Measurements from ENCODE around the gene EHD1. TPM values are rescaled to one million over a fixed set of nuclear protein-coding genes. Genes with fewer than 3 reads are reported as not detected.
"Not testable (repeated sequence)": the region's sequence is repeated elsewhere in the genome, so short reads cannot be mapped to it uniquely, and the experiment has no call there.

Gene EHD1
- polyA plus RNA-seq, 2 donors, result 16.1 to 28.7 TPM

DNA sequence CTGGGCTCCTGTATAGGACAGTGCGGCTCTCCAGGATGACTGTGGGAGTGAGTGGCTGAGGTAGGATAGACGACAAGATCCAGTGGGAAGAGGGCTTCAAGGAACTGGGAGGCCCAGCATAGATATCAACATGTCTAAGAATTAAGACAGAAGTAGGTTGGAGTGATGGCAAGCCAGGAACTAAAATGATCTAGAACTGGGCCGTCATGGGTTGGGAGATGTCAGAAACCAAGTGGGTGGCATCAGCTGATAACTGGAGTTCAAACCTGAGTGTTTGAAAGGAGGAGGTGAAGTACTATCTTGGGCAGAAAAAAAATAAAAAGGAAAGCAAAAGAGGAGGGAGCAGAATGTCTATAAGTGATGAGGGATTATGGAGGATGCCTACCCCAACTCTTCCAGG lies 60.9 kb downstream of the EHD1 start:
- no peaks in the 10 kb centered on the region for H3K9me3 ChIP-seq (ENCODE audit: control insufficient read depth in 2 of 2, insufficient read depth in 1 of 2, low read depth in 1 of 2, low read length in 1 of 2)

DNA sequence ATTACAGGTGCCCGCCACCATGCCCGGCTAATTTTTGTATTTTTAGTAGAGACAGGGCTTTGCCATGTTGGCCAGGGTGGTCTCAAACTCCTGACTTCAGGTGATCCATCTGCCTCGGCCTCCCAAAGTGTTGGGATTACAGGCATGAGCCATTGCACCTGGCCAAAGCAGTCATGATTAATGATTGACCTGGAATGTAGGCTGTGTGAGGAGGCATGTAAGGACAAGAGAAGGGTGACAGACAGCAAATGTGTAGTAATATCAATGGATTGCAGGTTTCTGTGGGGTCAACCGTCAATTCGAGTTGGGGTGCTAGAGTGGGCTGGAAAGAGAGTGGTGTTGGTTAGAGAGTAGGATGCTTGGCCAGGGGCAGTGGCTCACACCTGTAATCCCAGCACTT lies 63.0 kb downstream of the EHD1 start:
- not testable (repeated sequence) for H3K36me3 ChIP-seq (ENCODE audit: control insufficient read depth in 2 of 2, insufficient read depth in 2 of 2, low read length in 1 of 2); H3K27ac ChIP-seq (ENCODE audit: low read depth in 2 of 2, low read length in 1 of 2); H3K27me3 ChIP-seq (ENCODE audit: control insufficient read depth in 1 of 2, insufficient read depth in 2 of 2, low read length in 2 of 2); H3K4me3 ChIP-seq (ENCODE audit: low read depth in 1 of 2, low read length in 2 of 2); H3K4me1 ChIP-seq (ENCODE audit: control insufficient read depth in 2 of 2, insufficient read depth in 2 of 2, low read length in 1 of 2); H3K9me3 ChIP-seq (ENCODE audit: control insufficient read depth in 2 of 2, insufficient read depth in 1 of 2, low read depth in 1 of 2, low read length in 1 of 2)
- 62 to 67% methylated on average over 5 of the region's 5 CpGs for WGBS, 2 donors

More for the DNA sequence above, 60.9 kb downstream of the EHD1 start:
- Histone ChIP-seq H3K4me3 (ENCODE audit: low read depth in 1 of 2, low read length in 2 of 2) (no peak overlapping the region), H3K27ac (ENCODE audit: low read depth in 2 of 2, low read length in 1 of 2) (no peak overlapping the region), H3K36me3 (ENCODE audit: control insufficient read depth in 2 of 2, insufficient read depth in 2 of 2, low read length in 1 of 2) (no peaks in the 10 kb centered on the region), H3K27me3 (ENCODE audit: control insufficient read depth in 1 of 2, insufficient read depth in 2 of 2, low read length in 2 of 2) (no peaks in the 10 kb centered on the region), H3K4me1 (ENCODE audit: control insufficient read depth in 2 of 2, insufficient read depth in 2 of 2, low read length in 1 of 2) (no peaks in the 10 kb centered on the region)
- 79 to 80% methylated on average over 3 of the region's 3 CpGs for WGBS, 2 donors

DNA sequence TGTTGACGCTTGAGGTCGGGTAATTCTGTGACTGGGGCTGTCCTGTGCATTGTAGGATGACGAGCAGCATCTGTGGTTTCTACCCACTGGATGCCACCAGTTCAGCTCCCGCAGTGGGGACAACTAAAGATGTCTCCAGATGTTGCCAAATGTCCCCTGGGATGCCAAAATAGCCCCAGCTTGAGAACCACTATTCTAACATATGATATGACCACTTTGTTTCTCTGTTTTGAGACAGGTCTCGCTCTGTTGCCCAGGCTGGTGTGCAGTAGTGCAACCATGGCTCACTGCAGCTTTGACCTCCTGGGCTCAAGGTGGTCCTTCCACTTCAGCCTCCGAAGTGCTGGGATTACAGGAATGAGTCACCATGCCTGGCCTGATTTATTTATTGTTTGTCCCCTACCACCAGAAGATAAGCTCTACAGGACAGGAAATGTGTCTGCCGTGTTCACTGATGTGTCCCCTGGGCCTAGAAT lies 63.7 kb downstream of the EHD1 start:
- Histone ChIP-seq H3K9me3 (ENCODE audit: control insufficient read depth in 2 of 2, insufficient read depth in 1 of 2, low read depth in 1 of 2, low read length in 1 of 2) (no peaks in the 10 kb centered on the region), H3K27me3 (ENCODE audit: control insufficient read depth in 1 of 2, insufficient read depth in 2 of 2, low read length in 2 of 2) (no peaks in the 10 kb centered on the region), H3K4me1 (ENCODE audit: control insufficient read depth in 2 of 2, insufficient read depth in 2 of 2, low read length in 1 of 2) (peaks cover 0 to 2% of the 10 kb centered on the region in 2 donors), H3K36me3 (ENCODE audit: control insufficient read depth in 2 of 2, insufficient read depth in 2 of 2, low read length in 1 of 2) (no peaks in the 10 kb centered on the region), H3K4me3 (ENCODE audit: low read depth in 1 of 2, low read length in 2 of 2) (no peak overlapping the region), H3K27ac (ENCODE audit: low read depth in 2 of 2, low read length in 1 of 2) (no peak overlapping the region)
- 63 to 70% methylated on average over 7 of the region's 7 CpGs for WGBS, 2 donors

DNA sequence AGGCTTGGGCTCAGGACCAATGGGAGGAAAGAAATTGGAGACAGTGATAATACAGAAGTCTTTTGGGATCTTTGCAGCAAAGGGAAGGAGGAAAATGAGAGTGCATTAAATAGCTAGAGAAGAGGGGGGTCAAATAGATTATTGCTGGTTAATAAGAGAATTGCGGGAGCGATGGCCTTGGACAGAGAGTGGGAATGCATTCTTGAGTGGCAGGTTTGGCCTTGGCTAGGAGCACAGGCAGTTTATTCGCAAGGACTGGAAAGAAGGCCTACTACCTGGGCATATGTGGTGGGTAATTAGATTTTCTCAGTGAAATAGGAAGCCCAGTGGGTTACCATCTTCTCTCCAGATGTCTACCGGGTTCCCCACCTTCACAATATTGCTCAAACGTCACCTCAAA lies 64.6 kb downstream of the EHD1 start:
- Histone ChIP-seq H3K4me1 (ENCODE audit: control insufficient read depth in 2 of 2, insufficient read depth in 2 of 2, low read length in 1 of 2) (peaks cover 5 to 7% of the 10 kb centered on the region in 2 donors), H3K27me3 (ENCODE audit: control insufficient read depth in 1 of 2, insufficient read depth in 2 of 2, low read length in 2 of 2) (no peaks in the 10 kb centered on the region), H3K27ac (ENCODE audit: low read depth in 2 of 2, low read length in 1 of 2) (no peak overlapping the region), H3K36me3 (ENCODE audit: control insufficient read depth in 2 of 2, insufficient read depth in 2 of 2, low read length in 1 of 2) (no peaks in the 10 kb centered on the region), H3K4me3 (ENCODE audit: low read depth in 1 of 2, low read length in 2 of 2) (no peak overlapping the region), H3K9me3 (ENCODE audit: control insufficient read depth in 2 of 2, insufficient read depth in 1 of 2, low read depth in 1 of 2, low read length in 1 of 2) (no peaks in the 10 kb centered on the region)
- 84 to 85% methylated on average over 5 of the region's 5 CpGs for WGBS, 2 donors

DNA sequence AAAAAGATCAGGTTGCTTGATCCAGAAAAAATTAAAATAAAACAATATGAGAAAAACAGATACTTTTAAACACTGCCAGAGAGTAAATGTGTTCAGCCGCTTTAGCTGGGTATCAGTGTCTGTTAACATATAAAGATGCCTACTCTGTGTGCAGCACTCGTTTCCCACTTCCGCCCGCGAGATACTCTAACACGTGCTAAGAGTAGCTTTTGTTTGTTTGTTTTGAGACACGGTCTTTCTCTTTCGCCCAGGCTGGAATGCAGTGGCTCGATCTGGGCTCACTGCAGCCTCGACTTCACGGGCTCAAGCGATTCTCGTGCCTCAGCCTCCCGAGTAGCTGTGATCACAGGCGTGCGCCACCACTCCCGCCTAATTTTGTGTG lies 67.5 kb downstream of the EHD1 start:
- Histone ChIP-seq H3K27me3 (ENCODE audit: control insufficient read depth in 1 of 2, insufficient read depth in 2 of 2, low read length in 2 of 2) (no peaks in the 10 kb centered on the region), H3K4me1 (ENCODE audit: control insufficient read depth in 2 of 2, insufficient read depth in 2 of 2, low read length in 1 of 2) (peaks cover 5 to 7% of the 10 kb centered on the region in 2 donors), H3K27ac (ENCODE audit: low read depth in 2 of 2, low read length in 1 of 2) (peak overlapping the region in 1 of 2 donors; percentile 72), H3K4me3 (ENCODE audit: low read depth in 1 of 2, low read length in 2 of 2) (peak overlapping the region in 1 of 2 donors; percentile 62), H3K9me3 (ENCODE audit: control insufficient read depth in 2 of 2, insufficient read depth in 1 of 2, low read depth in 1 of 2, low read length in 1 of 2) (no peaks in the 10 kb centered on the region), H3K36me3 (ENCODE audit: control insufficient read depth in 2 of 2, insufficient read depth in 2 of 2, low read length in 1 of 2) (peaks cover 6 to 13% of the 10 kb centered on the region in 2 donors)
- WGBS, 2 donors, result 44 to 45% methylated on average over 17 of the region's 17 CpGs

DNA sequence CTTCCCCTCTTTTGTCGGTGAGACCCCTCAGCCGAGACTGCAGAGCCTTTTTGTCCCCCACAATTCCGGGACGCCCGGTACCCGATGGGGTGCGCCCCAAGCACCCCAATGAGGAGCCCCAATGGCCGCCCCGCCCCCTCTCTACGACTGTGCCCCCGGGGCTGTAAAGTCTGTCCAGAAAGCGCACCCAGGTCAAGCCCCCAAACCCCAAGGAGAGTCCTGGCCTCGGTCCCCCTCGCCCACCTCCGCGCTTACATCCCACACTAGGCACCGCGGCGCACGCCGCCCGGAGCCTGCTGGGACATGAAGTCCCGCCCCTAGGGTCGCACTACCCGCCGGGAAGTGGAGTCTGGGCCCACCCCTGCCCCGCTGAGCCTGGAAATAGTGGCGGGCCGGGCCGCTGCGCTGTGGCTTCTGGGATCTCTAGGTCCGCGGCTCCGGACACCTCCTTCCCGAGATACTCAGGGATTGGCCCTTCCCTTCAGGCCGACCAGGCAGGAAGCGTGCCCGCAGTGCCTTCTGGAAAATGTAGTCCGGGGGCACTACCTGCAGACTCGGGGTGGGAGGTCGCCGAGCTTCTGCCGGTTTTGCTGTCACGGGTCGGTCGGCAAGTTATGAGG lies 68.0 kb downstream of the EHD1 start, which contains the start of gene MEN1:
MEN1 (minus strand) TSS at position 281 of the 620 bp plus-strand sequence. CDS start 442 bp downstream, outside the sequence.
- Histone ChIP-seq H3K9me3 (ENCODE audit: control insufficient read depth in 2 of 2, insufficient read depth in 1 of 2, low read depth in 1 of 2, low read length in 1 of 2) (no peaks in the 10 kb centered on the region), H3K4me1 (ENCODE audit: control insufficient read depth in 2 of 2, insufficient read depth in 2 of 2, low read length in 1 of 2) (peaks cover 5 to 7% of the 10 kb centered on the region in 2 donors), H3K4me3 (ENCODE audit: low read depth in 1 of 2, low read length in 2 of 2) (peak within 1 kb of the TSS; percentile 62 to 83), H3K27me3 (ENCODE audit: control insufficient read depth in 1 of 2, insufficient read depth in 2 of 2, low read length in 2 of 2) (no peaks in the 10 kb centered on the region), H3K36me3 (ENCODE audit: control insufficient read depth in 2 of 2, insufficient read depth in 2 of 2, low read length in 1 of 2) (peaks cover 6 to 17% of the 10 kb centered on the region in 2 donors), H3K27ac (ENCODE audit: low read depth in 2 of 2, low read length in 1 of 2) (peak within 1 kb of the TSS; percentile 72 to 88)
- 0 to 1% methylated on average over 46 of the region's 46 CpGs for WGBS, 2 donors

DNA sequence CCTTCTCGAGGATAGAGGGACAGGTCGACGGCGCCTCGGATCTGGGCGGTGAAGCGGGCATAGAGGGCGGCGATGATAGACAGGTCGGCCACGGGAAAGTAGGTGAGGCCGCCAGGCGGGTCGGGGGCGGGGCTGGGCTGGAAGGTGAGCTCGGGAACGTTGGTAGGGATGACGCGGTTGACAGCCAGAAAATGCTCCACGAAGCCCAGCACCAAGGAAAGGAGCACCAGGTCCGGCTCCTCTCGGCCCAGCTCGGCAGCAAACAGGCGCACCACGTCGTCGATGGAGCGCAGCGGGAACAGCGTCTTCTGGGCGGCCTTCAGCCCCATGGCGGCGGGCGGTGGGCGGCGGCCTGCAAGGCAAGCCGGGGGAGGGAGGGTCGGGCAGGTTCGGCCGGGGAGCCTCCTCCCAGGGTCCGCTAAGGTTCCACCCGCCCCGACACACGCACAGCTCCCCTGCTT lies 68.6 kb downstream of the EHD1 start:
- no peaks in the 10 kb centered on the region for H3K27me3 ChIP-seq (ENCODE audit: control insufficient read depth in 1 of 2, insufficient read depth in 2 of 2, low read length in 2 of 2)
- H3K9me3 ChIP-seq (ENCODE audit: control insufficient read depth in 2 of 2, insufficient read depth in 1 of 2, low read depth in 1 of 2, low read length in 1 of 2), result no peaks in the 10 kb centered on the region
- WGBS, 2 donors, result 4 to 5% methylated on average over 35 to 44 of the region's 44 CpGs
- peaks cover 5 to 9% of the 10 kb centered on the region in 2 donors for H3K4me1 ChIP-seq (ENCODE audit: control insufficient read depth in 2 of 2, insufficient read depth in 2 of 2, low read length in 1 of 2)
- peaks cover 6 to 22% of the 10 kb centered on the region in 2 donors for H3K36me3 ChIP-seq (ENCODE audit: control insufficient read depth in 2 of 2, insufficient read depth in 2 of 2, low read length in 1 of 2)
- H3K4me3 ChIP-seq (ENCODE audit: low read depth in 1 of 2, low read length in 2 of 2), result peak overlapping the region; percentile 62 to 83
- H3K27ac ChIP-seq (ENCODE audit: low read depth in 2 of 2, low read length in 1 of 2), result peak overlapping the region; percentile 72 to 88

DNA sequence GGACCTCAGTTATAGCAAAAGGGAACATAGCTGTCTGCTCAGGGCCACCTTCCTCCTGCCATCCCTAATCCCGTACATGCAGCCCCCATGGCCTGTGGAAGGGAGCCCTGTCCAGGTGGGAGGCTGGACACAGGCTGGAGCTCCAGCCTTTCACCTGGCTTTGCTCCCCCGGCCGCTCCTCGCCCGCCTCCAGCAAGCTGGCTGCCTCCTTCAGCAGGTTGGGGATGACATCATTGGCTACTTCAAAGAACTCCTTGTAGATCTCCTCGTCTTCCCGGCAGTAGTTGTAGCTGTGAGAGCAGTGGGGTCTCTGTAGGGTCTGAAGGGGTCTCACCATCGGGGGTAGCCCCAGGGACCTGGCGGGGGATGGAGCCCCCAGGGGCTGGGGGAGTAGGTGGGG lies 72.9 kb downstream of the EHD1 start:
- Histone ChIP-seq H3K27ac (ENCODE audit: low read depth in 2 of 2, low read length in 1 of 2) (no peak overlapping the region), H3K27me3 (ENCODE audit: control insufficient read depth in 1 of 2, insufficient read depth in 2 of 2, low read length in 2 of 2) (no peaks in the 10 kb centered on the region), H3K9me3 (ENCODE audit: control insufficient read depth in 2 of 2, insufficient read depth in 1 of 2, low read depth in 1 of 2, low read length in 1 of 2) (no peaks in the 10 kb centered on the region), H3K4me1 (ENCODE audit: control insufficient read depth in 2 of 2, insufficient read depth in 2 of 2, low read length in 1 of 2) (peaks cover 9 to 24% of the 10 kb centered on the region in 2 donors), H3K36me3 (ENCODE audit: control insufficient read depth in 2 of 2, insufficient read depth in 2 of 2, low read length in 1 of 2) (peaks cover 6 to 27% of the 10 kb centered on the region in 2 donors), H3K4me3 (ENCODE audit: low read depth in 1 of 2, low read length in 2 of 2) (no peak overlapping the region)
- WGBS, 2 donors, result 91 to 94% methylated on average over 9 of the region's 9 CpGs

DNA sequence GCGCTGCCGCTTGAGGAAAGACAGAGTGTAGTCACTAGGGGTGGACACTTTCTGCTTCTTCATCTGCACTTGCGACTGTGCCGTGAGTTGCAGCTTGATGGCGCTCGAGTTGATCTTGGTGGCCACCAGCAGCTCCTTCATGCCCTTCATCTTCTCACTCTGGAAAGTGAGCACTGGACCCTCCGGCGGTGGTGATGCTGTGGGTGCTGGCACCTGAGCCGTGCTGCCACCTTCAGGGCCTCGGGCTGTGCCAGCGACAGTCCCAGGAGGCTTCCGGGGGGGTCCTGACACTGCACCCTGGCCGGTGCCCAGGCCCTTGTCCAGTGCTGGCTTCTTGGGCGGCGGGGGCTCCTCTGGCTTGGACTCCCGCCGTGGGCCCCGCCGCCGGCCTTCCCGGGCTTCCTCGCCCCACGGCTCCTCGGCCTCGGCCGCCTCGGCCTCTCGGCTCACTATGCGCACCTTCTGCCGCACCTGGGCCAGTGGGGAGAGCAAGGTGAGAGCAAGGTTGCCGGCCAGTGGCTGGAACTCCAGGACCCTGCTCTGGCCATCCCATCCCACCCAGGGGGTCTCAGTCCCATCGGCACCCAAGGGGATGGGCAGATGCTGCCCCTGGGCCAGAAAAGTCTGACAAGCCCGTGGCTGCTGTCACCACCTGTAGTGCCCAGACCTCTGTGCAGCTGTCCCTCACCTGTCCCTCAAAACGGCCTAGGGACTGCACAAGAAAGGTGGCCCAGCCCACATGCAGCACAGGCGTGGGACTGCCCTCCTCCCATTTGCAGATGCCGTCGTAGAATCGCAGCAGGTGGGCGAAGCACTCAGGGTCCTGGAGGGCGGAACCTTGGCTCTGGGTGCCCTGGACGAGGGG lies 73.8 kb downstream of the EHD1 start:
- WGBS, 2 donors, result 90% methylated on average over 34 to 41 of the region's 41 CpGs

More for the DNA sequence above, 73.8 kb downstream of the EHD1 start:
- Histone ChIP-seq H3K4me3 (ENCODE audit: low read depth in 1 of 2, low read length in 2 of 2) (no peak overlapping the region), H3K27me3 (ENCODE audit: control insufficient read depth in 1 of 2, insufficient read depth in 2 of 2, low read length in 2 of 2) (no peaks in the 10 kb centered on the region), H3K9me3 (ENCODE audit: control insufficient read depth in 2 of 2, insufficient read depth in 1 of 2, low read depth in 1 of 2, low read length in 1 of 2) (no peaks in the 10 kb centered on the region), H3K27ac (ENCODE audit: low read depth in 2 of 2, low read length in 1 of 2) (peak overlapping the region in 1 of 2 donors; percentile 90), H3K4me1 (ENCODE audit: control insufficient read depth in 2 of 2, insufficient read depth in 2 of 2, low read length in 1 of 2) (peaks cover 9 to 21% of the 10 kb centered on the region in 2 donors), H3K36me3 (ENCODE audit: control insufficient read depth in 2 of 2, insufficient read depth in 2 of 2, low read length in 1 of 2) (peaks cover 6 to 27% of the 10 kb centered on the region in 2 donors)
